RKO (cell line): ENCODE measurements around the gene TDRD1.

Experiments used
- DNase-seq: peaks from one replicate; pipeline ENCODE4 v3.0.0-alpha.2; 2016; ENCODE audit warnings: low spot score

Gene TDRD1

GRCh38 chr10:114239117-114239993, 60.2 kb downstream of the TDRD1 start, which contains the start of gene VWA2:
VWA2 (plus strand) TSS chr10:114239254; CDS start chr10:114248714, 9,460 bp downstream.
- DNase-seq, result no peak

- DNase-seq, result no peak
These were observed 60.8 kb downstream of the TDRD1 start for GRCh38 chr10:114239994-114240345.

DNA sequence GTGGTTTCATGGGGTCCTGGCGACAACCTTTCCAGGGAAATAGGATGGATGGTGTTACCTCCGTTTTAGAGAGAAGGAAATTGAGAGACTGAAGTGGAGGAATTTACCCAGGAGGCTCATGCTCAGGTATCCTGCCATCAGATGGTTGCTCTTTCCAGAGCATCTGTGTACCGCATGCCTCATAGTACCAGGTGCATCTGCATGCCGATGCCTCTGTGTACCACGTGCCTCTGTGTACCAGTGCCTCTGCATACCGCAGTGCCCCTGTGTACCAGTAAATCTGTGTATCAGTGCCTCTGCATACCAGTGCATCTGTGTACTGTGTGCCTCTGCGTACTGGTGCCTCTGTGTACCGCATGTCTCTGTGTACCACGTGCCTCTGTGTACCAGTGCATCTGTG, 63.1 kb downstream of the TDRD1 start:
- no peak for DNase-seq

DNA sequence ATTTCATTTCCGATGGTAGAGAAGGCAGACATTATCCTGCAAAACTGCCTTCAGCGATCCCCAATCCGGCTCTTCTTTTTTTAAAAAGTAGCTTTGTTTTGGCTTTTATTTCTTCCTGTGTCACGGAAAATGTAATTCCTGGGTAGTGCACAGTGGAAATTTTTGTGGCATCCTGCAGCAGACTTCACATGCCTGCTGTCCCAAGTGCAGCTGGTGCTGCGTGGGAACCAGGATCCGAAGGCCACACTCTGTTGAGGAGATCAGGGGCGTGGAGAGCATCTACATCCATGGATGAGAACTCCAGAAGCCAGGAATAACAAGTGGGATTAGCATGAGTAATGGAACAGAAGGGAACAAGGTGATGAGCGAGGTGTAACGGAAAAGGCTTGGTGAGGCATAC, 64.5 kb downstream of the TDRD1 start:
- DNase-seq, result no peak

GRCh38 chr10:114244126-114244525, 65.0 kb downstream of the TDRD1 start:
- DNase-seq, result no peak

DNA sequence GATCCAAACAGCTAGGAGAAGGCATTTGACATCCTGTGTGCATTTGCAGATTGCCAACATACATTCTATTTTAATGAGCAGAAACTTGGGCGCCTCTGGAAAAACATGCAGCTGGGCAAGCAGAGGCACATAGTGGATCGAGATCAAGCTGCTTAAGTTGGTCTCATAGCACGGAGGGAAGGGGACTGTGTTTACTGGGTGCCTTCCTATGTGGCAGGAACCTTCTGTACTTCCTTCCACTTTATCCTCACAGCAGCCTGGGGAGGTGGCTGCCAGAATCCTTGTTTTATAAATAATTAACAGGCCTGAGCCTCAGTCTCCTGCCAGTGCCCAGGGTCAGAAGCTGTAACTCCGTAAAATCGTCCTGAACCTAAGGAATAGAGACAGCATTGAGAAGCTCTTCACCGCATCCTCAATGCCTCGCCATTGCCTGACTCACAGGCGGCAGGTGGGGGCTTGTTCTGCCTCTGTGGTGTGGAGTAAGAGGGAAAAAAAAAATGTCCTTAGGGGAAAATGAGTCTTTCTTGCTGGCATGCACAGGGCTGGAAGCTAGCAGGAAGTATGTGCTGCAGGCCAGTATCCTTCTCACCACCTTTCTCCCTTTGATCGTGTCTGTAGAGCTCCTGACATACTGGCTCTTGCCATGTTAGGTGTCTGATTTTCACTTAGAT, 66.1 kb downstream of the TDRD1 start:
- no peak for DNase-seq

GRCh38 chr10:114246679-114247305, 67.6 kb downstream of the TDRD1 start:
- no peak for DNase-seq

DNA sequence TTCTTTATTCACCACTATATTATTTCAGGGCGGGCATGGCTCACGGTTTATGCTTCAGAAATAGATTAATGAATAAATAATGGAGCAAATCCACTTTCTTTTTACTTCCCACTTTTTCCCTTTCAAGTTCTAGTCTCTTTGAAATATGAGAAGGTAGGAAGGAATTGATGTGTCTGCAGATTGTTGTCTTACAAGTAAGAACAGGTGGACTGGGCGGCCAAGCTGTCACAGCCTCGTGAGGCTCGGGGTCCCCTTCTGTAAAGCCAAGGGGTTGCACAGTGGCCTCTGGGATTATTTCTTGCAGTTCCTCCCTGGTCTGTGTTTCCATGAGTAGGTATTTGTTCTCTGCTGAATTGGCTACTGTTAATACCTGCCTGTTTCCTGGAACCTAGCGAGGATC, 71.1 kb downstream of the TDRD1 start:
- DNase-seq, result no peak

DNA sequence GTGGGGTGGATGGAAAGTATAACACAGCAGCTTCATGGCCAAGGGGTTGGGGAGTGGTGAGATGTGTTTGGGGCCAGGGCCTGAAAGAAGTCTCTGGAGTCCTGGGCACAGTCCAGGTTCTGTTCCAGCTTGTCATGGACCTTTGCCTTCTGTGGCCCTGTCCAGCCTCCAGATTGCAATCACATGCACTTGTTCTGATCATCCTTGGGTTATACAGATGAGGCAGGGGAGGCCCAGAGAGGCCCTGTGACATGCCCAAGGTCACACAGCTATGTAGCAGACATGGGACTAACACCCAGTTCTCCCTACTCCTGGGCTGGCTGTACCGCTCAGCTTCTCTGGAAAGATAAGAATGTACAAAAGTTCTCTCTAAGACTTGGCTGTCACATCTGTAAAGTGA, 71.6 kb downstream of the TDRD1 start:
- DNase-seq, result no peak

GRCh38 chr10:114252092-114252491, 72.9 kb downstream of the TDRD1 start:
- no peak for DNase-seq

DNA sequence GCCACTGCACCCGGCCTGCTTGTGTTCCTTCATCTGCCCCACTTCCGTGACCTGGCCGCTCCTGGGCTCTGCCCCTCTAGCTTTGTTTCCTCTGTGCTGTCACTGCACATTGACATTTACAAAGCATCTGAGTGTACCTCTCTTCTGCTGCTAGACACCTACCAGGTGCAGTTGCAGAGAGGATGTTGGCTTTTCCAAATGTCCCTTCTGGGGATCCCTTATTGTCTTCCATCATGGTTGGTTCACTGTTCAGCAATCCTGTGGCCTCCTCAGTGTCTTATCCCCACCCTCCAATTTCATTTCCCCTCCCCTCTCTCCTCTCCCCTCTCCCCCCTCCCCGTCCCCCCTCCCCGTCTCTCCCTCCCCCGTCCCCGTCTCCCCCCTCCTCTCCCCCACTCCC, 73.7 kb downstream of the TDRD1 start:
- no peak for DNase-seq

DNA sequence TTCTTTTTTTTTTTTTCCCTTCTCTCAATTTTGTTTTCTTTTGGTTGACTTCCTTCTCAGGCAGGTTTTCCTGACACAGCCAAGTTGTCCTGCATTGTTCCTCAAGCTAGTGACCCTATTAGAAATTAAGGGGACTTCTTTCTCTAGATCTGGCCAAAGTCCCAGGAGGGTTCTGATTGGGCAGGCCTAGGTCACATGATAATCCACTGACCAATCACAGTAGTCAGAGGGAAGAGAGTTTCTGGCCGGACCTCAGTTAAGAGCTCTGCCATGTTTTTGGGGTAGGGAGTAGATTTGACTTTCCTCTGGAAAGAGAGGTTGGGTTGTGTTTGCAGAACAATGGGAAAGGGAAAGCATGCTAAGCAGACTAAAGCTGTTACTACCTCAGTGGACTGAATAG, 76.1 kb downstream of the TDRD1 start:
- no peak for DNase-seq

GRCh38 chr10:114256008-114256765, 77.0 kb downstream of the TDRD1 start:
- no peak for DNase-seq

DNA sequence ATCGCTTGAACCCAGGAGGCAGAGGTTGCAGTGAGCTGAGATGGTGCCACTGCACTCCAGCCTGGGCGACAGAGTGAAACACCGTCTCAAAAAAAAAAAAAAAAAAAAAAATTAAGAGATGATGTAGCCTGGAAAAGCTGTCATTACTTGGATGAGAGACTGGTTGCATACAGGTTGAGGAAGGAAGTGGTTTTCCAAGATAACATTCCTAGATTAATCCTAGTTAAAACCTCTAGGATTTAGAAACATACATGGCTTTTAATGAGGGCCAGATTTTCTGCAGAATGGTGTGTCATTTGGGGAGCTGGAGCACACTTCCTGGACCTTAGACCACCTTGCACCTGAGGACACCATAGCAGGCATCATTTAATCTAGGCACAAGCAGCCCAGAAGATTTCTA, 77.7 kb downstream of the TDRD1 start:
- DNase-seq, result no peak

DNA sequence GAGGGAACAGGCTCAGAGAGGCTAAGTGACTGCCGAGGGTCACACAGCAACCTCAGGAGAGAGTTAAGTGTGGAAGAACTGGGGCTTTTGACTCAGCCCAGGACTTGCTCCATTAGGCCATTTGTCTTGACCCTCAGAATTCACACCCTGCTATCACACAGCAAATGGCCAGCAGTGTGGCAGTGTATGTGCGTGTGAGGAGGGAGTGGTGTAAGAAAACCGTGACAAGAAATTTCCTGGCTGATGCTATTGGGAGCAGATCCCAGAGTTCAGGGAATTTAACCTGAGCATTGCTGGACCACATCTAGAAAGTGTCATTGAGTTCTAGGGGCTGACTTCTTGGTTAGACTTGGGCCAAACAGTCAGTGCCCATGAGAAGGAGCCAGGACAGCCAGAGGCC, 78.3 kb downstream of the TDRD1 start:
- no peak for DNase-seq

GRCh38 chr10:114258274-114258840, 79.2 kb downstream of the TDRD1 start:
- DNase-seq, result no peak

- no peak for DNase-seq
These were observed 80.7 kb downstream of the TDRD1 start for GRCh38 chr10:114259824-114260223.

- no peak for DNase-seq
These were observed 81.2 kb downstream of the TDRD1 start for GRCh38 chr10:114260366-114260765.

GRCh38 chr10:114261076-114261475, 81.9 kb downstream of the TDRD1 start:
- no peak for DNase-seq

DNA sequence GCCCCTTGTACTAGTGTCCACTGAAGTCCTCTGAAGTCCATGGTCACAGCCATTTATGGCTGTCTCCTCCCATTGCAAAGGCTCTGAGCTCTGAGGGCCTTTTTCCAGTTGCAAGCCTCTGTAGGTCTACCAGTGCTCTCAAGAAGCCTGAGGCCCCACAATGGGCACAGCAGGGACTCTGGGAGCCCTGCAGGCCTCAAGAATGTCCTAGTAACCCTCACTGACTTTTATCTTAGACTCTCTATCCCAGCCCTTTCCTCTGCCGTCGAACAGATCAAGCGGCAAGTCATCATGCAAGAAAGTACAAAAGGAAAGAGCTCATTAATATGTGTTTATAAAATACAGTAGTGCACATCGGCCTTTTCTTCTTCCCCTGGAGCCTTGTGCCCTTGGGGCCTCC, 83.3 kb downstream of the TDRD1 start:
- no peak for DNase-seq

DNA sequence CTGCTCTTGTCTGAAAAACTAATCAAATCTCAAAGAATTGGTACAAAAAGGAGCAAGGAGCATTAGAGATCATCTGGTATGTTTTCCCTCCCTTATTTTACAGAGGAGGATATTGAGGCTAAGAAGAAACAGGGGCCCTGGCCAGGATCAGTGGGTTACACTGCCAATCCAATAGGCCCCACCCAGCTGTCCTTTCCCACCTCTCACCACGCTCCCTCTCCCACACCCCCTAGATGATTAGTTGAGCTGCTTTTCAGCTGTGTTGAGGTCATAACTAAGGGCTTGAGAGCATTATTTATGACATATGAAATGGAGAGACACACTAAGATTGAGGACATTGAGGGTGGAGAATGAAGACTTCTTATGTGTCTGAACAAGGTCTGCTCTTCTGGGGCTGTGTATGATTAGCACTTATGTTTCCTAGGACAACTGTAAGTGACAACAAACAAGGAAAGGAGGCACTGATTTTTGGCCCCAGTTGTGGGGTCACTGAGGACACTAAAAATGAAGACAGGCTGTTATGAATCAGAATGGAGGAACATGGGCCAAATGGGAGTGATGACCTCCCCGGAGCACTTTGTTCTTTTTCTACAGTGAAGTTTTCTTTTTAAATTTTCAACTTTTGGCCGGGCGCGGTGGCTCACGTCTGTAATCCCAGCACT, 86.4 kb downstream of the TDRD1 start:
- no peak for DNase-seq
